HG02588 (cell line): Measurements from ENCODE around the gene CDC42BPB.
A peak's percentile ranks its signal among the peaks of the same experiment; 100 is the strongest.

Experiments
- ATAC-seq: cut with Tn5 transposase; IDR thresholded peaks from one replicate; pipeline ENCODE4 v1.9.1; 2021; ENCODE audit warnings: mild to moderate bottlenecking, moderate library complexity; ENCODE audit not compliant: unreplicated experiment

Gene CDC42BPB

GRCh38 chr14:103057372-103058163, at the start of gene CDC42BPB:
Gene CDC42BPB, minus strand, starts transcription at chr14:103057549. Its CDS starts 376 bp downstream, at chr14:103057173.
- ATAC-seq = peak; percentile 74

GRCh38 chr14:103105580-103106150, 48.3 kb upstream of the CDC42BPB start:
- ATAC-seq = no peak

GRCh38 chr14:103104654-103105452, 47.5 kb upstream of the CDC42BPB start:
- ATAC-seq = peak; percentile 47

GRCh38 chr14:103104389-103104653, 47.0 kb upstream of the CDC42BPB start:
- no peak for ATAC-seq

GRCh38 chr14:103103461-103104388, 46.4 kb upstream of the CDC42BPB start:
- no peak for ATAC-seq

GRCh38 chr14:103102689-103103260, 45.4 kb upstream of the CDC42BPB start:
- no peak for ATAC-seq

- ATAC-seq = no peak
Observed at GRCh38 chr14:103101963-103102688, 44.8 kb upstream of the CDC42BPB start.

GRCh38 chr14:103101257-103101962, 44.1 kb upstream of the CDC42BPB start:
- ATAC-seq = no peak

GRCh38 chr14:103100281-103101121, 43.2 kb upstream of the CDC42BPB start:
- ATAC-seq = no peak

- ATAC-seq = no peak
Observed at GRCh38 chr14:103099733-103100280, 42.5 kb upstream of the CDC42BPB start.

- no peak for ATAC-seq
Observed at GRCh38 chr14:103099081-103099732, 41.9 kb upstream of the CDC42BPB start.

- ATAC-seq = no peak
Observed at GRCh38 chr14:103097994-103098957, 40.9 kb upstream of the CDC42BPB start.

- ATAC-seq = no peak
Observed at GRCh38 chr14:103097244-103097993, 40.1 kb upstream of the CDC42BPB start.

GRCh38 chr14:103096387-103096786, 39.0 kb upstream of the CDC42BPB start:
- ATAC-seq = no peak

GRCh38 chr14:103095210-103095778, 37.9 kb upstream of the CDC42BPB start:
- no peak for ATAC-seq
